ENCODE data around the gene BABAM2.

The BABAM2 gene

DNA sequence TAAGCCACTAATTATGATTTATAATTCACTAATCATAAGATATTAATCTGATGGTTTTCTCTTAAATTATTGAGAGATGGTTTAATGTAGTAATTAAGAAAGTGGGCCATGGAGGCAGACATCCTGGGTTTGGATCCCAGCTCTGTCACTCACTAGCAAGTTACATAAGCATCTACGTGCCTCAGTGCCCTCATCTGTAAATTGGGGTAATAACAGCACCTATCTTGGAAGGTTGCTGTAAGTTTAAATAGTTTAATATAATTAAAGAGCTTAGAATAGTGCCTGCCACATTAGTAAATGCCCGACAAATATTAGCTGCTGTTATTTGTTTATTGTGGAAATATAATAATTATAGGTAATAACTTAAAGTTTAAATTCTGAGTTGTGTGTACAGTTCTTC lies 30.9 kb downstream of the BABAM2 start:
- Histone ChIP-seq H3K27me3 (ENCODE audit: insufficient read depth, low read length) (no peaks in the 10 kb centered on the region), H3K79me2 (ENCODE audit: control insufficient read depth, insufficient read depth, low read length, unreplicated experiment) (peaks cover 6% of the 10 kb centered on the region), H3K36me3 (ENCODE audit: insufficient read depth, low read length) (0 out of 2 replicates have a peak, but pooled peaks cover 3% of the 10 kb centered on the region), H2AFZ (ENCODE audit: low read length, unreplicated experiment) (no peak overlapping the region), H3K4me1 (ENCODE audit: control insufficient read depth, insufficient read depth, low read length, unreplicated experiment) (peaks cover 23% of the 10 kb centered on the region), H3K27ac (ENCODE audit: low read depth, low read length) (peak overlapping the region; percentile 89), H3K4me3 (ENCODE audit: low read depth, low read length) (no peak overlapping the region)

DNA sequence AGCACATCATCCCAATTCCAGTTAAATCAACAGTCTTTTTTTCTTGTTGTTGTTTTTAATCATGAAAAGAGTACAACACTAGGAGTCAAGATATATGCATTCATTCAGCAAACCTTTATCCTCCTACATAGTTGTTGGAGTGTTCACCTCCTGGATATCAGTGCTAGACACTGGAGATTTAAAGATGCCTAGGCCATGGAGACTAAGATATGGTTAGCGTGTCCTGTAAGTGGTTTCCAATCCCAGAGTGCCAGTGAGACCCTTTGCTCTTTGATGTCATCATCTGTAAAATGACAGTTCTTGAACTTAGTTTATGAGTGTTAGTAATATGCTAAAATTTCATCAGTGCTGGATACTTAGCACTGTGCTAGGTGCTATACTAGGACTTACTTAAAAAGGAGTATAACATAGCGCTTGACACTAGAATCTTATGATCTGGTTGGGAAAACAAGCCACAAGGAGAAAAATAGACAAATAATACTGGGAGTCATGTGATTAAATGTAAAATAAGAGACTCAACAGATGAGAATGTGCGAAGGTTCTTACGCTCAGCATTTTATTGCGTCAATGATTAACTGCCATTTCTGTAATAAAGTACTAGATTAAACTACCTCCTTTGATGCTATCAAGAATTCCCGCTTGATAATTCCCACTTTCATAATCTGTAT lies 31.5 kb downstream of the BABAM2 start:
- Histone ChIP-seq H2AFZ (ENCODE audit: low read length, unreplicated experiment) (no peak overlapping the region), H3K36me3 (ENCODE audit: insufficient read depth, low read length) (0 out of 2 replicates have a peak, but pooled peaks cover 3% of the 10 kb centered on the region), H3K27me3 (ENCODE audit: insufficient read depth, low read length) (no peaks in the 10 kb centered on the region), H3K4me1 (ENCODE audit: control insufficient read depth, insufficient read depth, low read length, unreplicated experiment) (peaks cover 19% of the 10 kb centered on the region), H3K4me3 (ENCODE audit: low read depth, low read length) (no peak overlapping the region), H3K27ac (ENCODE audit: low read depth, low read length) (no peak overlapping the region), H3K79me2 (ENCODE audit: control insufficient read depth, insufficient read depth, low read length, unreplicated experiment) (peaks cover 6% of the 10 kb centered on the region)

DNA sequence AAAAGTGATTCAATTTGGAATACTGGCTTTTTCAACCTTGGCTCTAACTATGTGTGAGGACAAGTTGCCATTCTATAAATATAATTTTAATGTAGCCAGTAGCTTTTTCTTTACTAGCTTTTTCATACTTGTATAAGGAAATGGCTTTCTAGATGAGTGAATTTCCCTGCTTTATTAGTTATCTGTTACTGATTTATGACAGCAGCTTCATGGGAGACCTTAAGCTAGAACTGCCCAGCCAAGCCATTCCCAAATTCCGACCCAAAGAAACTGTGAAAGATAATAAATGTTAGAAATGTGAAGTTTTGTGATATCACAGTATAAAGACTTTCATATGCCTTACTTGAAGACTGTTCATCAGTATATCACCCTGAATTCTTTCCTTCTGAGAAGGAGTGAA lies 32.3 kb downstream of the BABAM2 start:
- Histone ChIP-seq H3K27ac (ENCODE audit: low read depth, low read length) (no peak overlapping the region), H3K27me3 (ENCODE audit: insufficient read depth, low read length) (no peaks in the 10 kb centered on the region)

DNA sequence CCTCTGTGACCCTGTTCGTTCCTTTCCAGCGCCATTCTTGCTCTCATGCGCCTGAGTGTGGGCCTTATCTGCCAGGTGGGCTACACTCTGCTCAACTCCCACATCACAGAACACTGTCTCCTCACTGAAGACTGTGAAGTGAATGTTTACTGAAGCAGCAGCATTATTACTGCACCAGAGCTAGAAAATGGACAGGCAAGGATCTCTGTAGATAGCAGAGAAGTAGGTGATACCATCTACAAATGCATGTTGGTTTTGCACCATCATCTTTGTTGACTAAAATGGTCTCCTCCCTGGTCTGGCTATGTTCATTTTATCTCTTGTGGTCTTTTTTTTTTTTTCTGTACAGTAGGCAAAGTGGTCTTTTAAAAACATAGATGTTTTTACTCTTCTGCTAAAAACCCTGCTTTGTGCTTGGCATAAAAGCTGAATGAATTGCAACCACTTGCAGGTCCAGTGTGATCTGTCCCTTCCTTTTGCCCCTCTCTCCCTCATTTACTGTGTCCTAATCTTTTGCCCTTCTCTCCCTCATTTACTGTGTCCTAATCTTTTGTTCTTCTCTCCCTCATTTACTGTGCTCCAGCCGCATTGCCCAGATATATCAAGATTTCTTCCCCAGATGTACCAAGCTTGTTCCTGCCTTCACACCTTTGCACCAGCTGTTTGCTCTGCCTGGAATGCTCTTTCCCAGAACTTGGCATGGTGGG lies 35.4 kb downstream of the BABAM2 start:
- no peaks in the 10 kb centered on the region for H3K27me3 ChIP-seq (ENCODE audit: insufficient read depth, low read length)
- no peak overlapping the region for H2AFZ ChIP-seq (ENCODE audit: low read length, unreplicated experiment)
- H3K27ac ChIP-seq (ENCODE audit: low read depth, low read length): no peak overlapping the region
- peaks cover 9% of the 10 kb centered on the region for H3K4me1 ChIP-seq (ENCODE audit: control insufficient read depth, insufficient read depth, low read length, unreplicated experiment)
- no peak overlapping the region for H3K4me3 ChIP-seq (ENCODE audit: low read depth, low read length)
- peaks cover 6% of the 10 kb centered on the region for H3K79me2 ChIP-seq (ENCODE audit: control insufficient read depth, insufficient read depth, low read length, unreplicated experiment)
- peaks cover 13% of the 10 kb centered on the region; the same call in 1 of the 2 replicates for H3K36me3 ChIP-seq (ENCODE audit: insufficient read depth, low read length)

More for the DNA sequence above, 32.3 kb downstream of the BABAM2 start:
- Histone ChIP-seq H3K4me1 (ENCODE audit: control insufficient read depth, insufficient read depth, low read length, unreplicated experiment) (peaks cover 19% of the 10 kb centered on the region), H3K4me3 (ENCODE audit: low read depth, low read length) (no peak overlapping the region), H3K79me2 (ENCODE audit: control insufficient read depth, insufficient read depth, low read length, unreplicated experiment) (peaks cover 6% of the 10 kb centered on the region), H2AFZ (ENCODE audit: low read length, unreplicated experiment) (no peak overlapping the region), H3K36me3 (ENCODE audit: insufficient read depth, low read length) (0 out of 2 replicates have a peak, but pooled peaks cover 3% of the 10 kb centered on the region)

- Histone ChIP-seq H3K36me3 (ENCODE audit: insufficient read depth, low read length) (peaks cover 11% of the 10 kb centered on the region; the same call in 1 of the 2 replicates), H3K27ac (ENCODE audit: low read depth, low read length) (no peak overlapping the region)
These were observed 39.5 kb downstream of the BABAM2 start for GRCh38 chr2:27929916-27930486.

GRCh38 chr2:27931361-27931950 lies 40.9 kb downstream of the BABAM2 start:
- no peak overlapping the region for H3K4me3 ChIP-seq (ENCODE audit: low read depth, low read length)
- H2AFZ ChIP-seq (ENCODE audit: low read length, unreplicated experiment): no peak overlapping the region
- no peaks in the 10 kb centered on the region for H3K79me2 ChIP-seq (ENCODE audit: control insufficient read depth, insufficient read depth, low read length, unreplicated experiment)
- peaks cover 11% of the 10 kb centered on the region; the same call in 1 of the 2 replicates for H3K36me3 ChIP-seq (ENCODE audit: insufficient read depth, low read length)
- peaks cover 13% of the 10 kb centered on the region for H3K4me1 ChIP-seq (ENCODE audit: control insufficient read depth, insufficient read depth, low read length, unreplicated experiment)
- H3K27ac ChIP-seq (ENCODE audit: low read depth, low read length): no peak overlapping the region
- no peaks in the 10 kb centered on the region for H3K27me3 ChIP-seq (ENCODE audit: insufficient read depth, low read length)

More at GRCh38 chr2:27929916-27930486, 39.5 kb downstream of the BABAM2 start:
- Histone ChIP-seq H3K27me3 (ENCODE audit: insufficient read depth, low read length) (no peaks in the 10 kb centered on the region), H2AFZ (ENCODE audit: low read length, unreplicated experiment) (no peak overlapping the region), H3K79me2 (ENCODE audit: control insufficient read depth, insufficient read depth, low read length, unreplicated experiment) (no peaks in the 10 kb centered on the region), H3K4me3 (ENCODE audit: low read depth, low read length) (no peak overlapping the region), H3K4me1 (ENCODE audit: control insufficient read depth, insufficient read depth, low read length, unreplicated experiment) (peaks cover 13% of the 10 kb centered on the region)

GRCh38 chr2:27932396-27932795 lies 41.9 kb downstream of the BABAM2 start:
- Histone ChIP-seq H3K4me1 (ENCODE audit: control insufficient read depth, insufficient read depth, low read length, unreplicated experiment) (peaks cover 13% of the 10 kb centered on the region), H3K27me3 (ENCODE audit: insufficient read depth, low read length) (no peaks in the 10 kb centered on the region), H3K36me3 (ENCODE audit: insufficient read depth, low read length) (peaks cover 11% of the 10 kb centered on the region; the same call in 1 of the 2 replicates), H3K27ac (ENCODE audit: low read depth, low read length) (no peak overlapping the region), H2AFZ (ENCODE audit: low read length, unreplicated experiment) (no peak overlapping the region), H3K79me2 (ENCODE audit: control insufficient read depth, insufficient read depth, low read length, unreplicated experiment) (no peaks in the 10 kb centered on the region), H3K4me3 (ENCODE audit: low read depth, low read length) (no peak overlapping the region)

DNA sequence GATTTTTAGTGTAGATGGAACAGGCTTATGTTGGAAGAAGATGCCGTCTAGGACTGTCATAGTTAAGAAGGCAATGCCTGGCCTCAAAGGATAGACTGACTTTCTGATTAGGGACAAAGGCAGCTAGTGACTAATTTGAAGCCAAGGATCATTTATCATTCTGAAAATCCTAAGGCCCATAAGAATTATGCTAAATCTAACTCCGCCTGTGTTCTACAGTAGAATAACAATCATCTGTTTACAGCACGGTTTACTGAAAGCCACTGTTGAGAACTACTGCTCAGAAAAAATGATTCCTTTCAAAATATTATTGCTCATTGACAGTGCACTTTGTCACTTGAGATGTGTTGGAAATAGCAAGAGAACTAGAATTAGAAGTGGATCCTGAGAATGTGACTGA lies 44.5 kb downstream of the BABAM2 start:
- H3K4me3 ChIP-seq (ENCODE audit: low read depth, low read length): no peak overlapping the region
- no peak overlapping the region for H3K27ac ChIP-seq (ENCODE audit: low read depth, low read length)
- no peaks in the 10 kb centered on the region for H3K27me3 ChIP-seq (ENCODE audit: insufficient read depth, low read length)
- peaks cover 7% of the 10 kb centered on the region; the same call in 1 of the 2 replicates for H3K36me3 ChIP-seq (ENCODE audit: insufficient read depth, low read length)
- peaks cover 13% of the 10 kb centered on the region for H3K4me1 ChIP-seq (ENCODE audit: control insufficient read depth, insufficient read depth, low read length, unreplicated experiment)
- H3K79me2 ChIP-seq (ENCODE audit: control insufficient read depth, insufficient read depth, low read length, unreplicated experiment): no peaks in the 10 kb centered on the region
- H2AFZ ChIP-seq (ENCODE audit: low read length, unreplicated experiment): no peak overlapping the region

- H3K27ac ChIP-seq (ENCODE audit: low read depth, low read length): no peak overlapping the region
- H3K27me3 ChIP-seq (ENCODE audit: insufficient read depth, low read length): no peaks in the 10 kb centered on the region
These were observed 49.7 kb downstream of the BABAM2 start for GRCh38 chr2:27940090-27940671.

DNA sequence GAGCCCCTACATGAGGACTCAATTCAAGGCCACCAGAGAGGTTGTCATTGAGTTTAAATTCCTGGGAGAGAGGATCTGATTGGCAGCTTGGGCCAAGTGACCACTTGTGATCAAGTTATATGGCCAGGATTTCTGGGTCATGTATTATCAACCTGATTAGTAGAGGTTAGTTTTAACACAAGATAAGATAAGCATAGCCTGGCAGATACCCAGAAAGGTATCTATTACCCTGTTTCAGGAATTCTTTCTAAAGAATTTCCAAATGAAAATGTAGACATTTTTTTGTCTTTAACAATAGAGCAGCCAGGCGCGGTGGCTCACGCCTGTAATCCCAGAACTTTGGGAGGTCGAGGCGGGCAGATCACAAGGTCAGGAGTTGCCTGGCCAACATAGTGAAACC lies 50.5 kb downstream of the BABAM2 start:
- no peaks in the 10 kb centered on the region for H3K79me2 ChIP-seq (ENCODE audit: control insufficient read depth, insufficient read depth, low read length, unreplicated experiment)
- H3K4me1 ChIP-seq (ENCODE audit: control insufficient read depth, insufficient read depth, low read length, unreplicated experiment): no peaks in the 10 kb centered on the region
- no peak overlapping the region for H2AFZ ChIP-seq (ENCODE audit: low read length, unreplicated experiment)
- H3K27me3 ChIP-seq (ENCODE audit: insufficient read depth, low read length): no peaks in the 10 kb centered on the region
- no peaks in the 10 kb centered on the region for H3K36me3 ChIP-seq (ENCODE audit: insufficient read depth, low read length)
- H3K4me3 ChIP-seq (ENCODE audit: low read depth, low read length): no peak overlapping the region
- H3K27ac ChIP-seq (ENCODE audit: low read depth, low read length): no peak overlapping the region

More at GRCh38 chr2:27940090-27940671, 49.7 kb downstream of the BABAM2 start:
- Histone ChIP-seq H3K79me2 (ENCODE audit: control insufficient read depth, insufficient read depth, low read length, unreplicated experiment) (no peaks in the 10 kb centered on the region), H3K4me3 (ENCODE audit: low read depth, low read length) (no peak overlapping the region), H2AFZ (ENCODE audit: low read length, unreplicated experiment) (no peak overlapping the region), H3K36me3 (ENCODE audit: insufficient read depth, low read length) (no peaks in the 10 kb centered on the region), H3K4me1 (ENCODE audit: control insufficient read depth, insufficient read depth, low read length, unreplicated experiment) (no peaks in the 10 kb centered on the region)
